Activated naive CD8-positive, alpha-beta T cell treated with anti-CD3 and anti-CD28 coated beads, Interleukin-2, amount 50 U/mL, for 16 hours (primary cell): Measurements from ENCODE around the gene HOXA7.

Experiments
- DNase-seq: peaks from one replicate; pipeline ENCODE4 v3.0.0-alpha.2; 2020; ENCODE audit warnings: low read depth, low spot score

Gene HOXA7

DNA sequence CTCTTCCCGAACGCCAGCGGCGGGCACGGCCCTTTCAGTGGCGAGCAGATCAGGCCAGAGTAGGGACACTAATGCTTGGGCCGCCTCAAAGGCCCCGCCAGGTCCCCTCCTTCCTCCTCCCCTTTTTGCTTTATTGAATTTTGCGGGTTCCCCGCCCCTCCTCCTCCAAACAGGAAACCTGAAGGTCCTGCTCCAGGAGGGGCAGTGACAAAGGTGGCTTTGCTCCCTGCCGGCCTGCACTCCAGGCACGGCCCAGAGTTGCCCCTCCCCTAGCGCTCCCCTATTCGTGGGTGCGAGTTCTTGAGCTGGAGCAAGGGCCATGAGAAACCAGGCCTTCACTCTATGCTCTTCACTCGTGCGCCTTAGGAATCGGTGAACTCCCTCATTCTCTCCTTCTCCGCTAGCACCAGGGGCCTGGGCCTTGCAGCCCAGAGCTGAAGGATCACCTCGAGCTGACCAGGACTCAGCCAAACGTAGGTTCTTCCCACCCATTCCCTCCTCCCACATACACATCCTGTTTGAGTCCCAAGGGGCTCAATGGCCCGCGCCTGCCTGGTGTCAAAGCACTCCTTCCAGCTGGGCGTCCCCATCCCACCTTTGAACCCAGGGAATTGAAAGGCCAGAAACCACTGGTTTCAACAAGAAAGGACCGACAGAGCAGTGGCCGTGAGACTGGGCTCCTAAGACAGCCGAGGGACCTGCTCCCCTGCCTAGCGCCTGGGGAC lies 8.3 kb downstream of the HOXA7 start:
- no peak for DNase-seq

DNA sequence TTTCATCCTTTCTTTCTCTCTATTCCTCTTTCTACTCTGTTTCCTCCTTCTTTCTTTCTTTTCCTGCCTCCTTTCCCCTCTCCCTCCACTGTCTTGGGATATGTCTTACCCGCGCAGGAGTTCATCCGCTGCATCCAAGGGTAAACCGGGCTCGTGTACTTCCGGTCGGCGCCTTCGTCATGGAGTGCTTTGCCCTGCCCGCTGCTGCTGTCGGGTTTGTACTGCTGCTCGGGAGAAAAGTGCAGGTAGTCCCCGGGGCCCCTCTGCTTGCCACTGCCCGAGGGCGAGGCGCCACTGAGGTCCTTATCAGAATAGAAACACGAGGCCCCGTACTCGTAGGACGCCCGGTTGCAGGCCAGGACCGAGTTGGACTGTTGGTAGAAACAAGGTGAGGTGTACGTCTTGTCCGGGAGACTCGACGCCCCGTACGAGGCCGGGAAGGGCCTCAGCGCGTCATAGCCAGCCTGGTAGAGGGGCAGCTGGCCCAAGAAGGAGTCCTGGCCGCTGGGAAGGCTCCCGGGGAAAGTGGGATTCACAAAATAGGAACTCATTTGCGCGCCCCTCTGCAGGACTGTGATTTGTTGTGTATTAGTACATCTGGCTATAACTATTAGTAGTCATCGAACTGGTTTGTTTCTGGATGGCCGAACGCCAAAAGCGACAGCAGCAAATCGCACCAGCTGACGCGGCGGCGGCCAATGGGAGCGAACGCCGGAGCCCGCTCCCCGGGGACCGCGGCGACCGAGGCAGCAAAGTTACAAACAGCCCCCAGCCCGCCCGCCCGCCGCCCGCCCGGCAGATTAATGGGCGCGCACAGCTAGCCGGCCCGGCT lies 9.1 kb downstream of the HOXA7 start, which contains the start of gene HOXA6:
Gene HOXA6, minus strand, starts transcription at position 576 of the 832 bp plus-strand sequence. Its CDS starts 25 bp downstream, at position 551.
- DNase-seq, result no peak

DNA sequence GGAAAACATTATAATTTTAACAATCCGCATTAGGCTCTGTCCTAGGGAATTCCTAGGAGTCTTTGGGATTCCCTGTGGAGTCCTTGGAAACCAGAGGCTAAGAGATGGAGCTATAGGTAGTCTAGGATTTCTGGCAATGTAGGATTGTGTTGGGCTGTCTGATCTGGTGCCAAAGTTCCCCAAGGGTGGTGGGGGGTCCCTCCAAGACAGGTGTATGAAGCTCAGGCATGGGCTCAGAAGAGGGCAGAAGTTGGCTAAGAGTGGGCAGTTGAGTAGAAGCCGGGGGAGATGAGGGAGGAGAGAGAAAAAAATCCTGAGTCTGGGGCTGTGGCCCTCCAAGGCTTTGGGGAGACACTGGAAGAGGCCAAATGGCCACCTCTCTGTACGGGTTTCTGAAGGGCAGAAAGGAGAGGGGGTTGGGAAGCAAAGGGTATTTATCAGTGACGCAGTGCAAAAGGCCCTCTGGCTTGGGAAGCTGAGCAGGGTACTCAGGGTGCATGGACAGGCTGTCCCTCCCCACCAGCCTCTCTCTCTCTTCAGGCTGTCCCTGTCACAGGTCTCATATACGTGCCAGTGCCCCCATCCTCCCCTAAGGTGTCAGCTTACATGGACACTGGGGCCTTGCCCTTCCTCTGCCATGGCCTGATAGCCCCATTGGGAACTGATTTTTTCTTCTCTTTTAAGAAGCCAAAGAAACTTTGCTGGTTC lies 9.8 kb downstream of the HOXA7 start:
- DNase-seq, result no peak

DNA sequence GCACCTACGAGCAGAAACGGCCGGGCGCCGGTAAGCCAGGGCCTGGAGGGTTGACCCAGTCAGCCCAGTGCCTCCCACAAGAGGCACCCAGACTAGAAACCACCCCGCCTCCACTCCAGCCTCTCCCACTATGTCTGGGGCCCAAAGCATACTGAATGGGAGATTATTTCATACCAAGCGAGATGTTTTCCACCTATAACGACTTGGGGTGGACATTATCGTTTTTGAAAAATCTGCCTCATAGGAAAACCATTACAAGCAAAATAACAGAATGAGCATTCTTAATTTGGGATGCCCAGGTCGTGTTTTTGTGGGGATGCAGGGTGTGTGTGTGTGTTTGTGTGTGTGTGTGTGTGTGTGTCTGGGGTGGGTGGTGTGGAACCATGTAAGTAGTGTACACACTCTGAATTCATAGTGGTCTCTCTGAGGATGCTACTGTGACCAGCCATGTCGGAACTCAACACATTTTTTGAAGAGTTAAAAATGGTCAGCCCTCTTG lies 10.5 kb downstream of the HOXA7 start:
- DNase-seq, result no peak

DNA sequence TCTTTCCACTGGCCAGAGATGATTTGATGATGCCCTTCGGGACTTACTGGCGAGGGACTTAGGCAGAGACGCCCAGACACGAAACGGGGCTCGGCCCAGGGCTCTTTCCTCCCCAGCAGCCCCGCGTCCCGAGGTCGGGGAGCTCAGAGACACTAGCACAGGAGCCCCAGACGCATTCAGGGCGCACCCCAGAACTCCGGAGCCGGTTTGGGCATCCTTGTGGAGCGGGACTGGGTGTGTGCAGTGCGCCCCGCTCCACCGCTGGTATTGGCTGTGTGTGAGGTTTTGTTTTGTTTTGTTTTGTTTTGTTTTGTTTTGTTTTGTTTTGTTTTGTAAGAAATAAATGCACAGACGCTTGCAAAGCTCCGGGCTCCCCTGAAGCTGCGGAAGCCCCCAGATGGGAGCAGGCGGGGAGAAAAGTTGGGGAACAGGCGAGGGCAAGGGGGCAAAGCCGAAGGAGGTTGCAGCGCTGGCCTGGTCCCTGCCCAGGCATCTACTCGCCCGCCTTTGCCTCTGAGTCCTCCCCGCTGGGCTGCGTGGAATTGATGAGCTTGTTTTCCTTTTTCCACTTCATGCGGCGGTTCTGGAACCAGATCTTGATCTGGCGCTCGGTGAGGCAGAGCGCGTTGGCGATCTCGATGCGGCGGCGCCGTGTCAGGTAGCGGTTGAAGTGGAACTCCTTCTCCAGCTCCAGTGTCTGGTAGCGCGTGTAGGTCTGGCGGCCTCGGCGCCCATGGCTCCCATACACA lies 11.1 kb downstream of the HOXA7 start:
- DNase-seq, result no peak

DNA sequence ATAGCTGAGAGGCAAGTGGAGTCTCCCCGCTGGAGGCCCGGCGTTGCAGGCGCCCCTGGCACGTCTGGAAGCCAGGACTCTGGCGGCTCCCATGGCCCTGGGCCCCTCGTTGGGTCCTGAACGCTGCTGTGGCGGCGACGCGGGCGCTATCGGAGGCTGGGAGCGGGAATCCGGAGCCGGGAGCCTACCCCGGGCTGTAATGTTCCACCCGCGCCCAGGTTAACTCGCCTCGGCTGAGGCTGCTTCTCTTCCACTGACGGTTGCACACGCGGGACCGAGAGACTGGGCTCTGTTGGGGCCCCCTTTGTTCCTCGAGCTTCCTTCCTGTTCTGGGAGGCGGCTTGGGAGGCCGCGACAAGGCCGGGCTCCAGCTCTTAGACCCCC lies 11.7 kb downstream of the HOXA7 start:
- no peak for DNase-seq

DNA sequence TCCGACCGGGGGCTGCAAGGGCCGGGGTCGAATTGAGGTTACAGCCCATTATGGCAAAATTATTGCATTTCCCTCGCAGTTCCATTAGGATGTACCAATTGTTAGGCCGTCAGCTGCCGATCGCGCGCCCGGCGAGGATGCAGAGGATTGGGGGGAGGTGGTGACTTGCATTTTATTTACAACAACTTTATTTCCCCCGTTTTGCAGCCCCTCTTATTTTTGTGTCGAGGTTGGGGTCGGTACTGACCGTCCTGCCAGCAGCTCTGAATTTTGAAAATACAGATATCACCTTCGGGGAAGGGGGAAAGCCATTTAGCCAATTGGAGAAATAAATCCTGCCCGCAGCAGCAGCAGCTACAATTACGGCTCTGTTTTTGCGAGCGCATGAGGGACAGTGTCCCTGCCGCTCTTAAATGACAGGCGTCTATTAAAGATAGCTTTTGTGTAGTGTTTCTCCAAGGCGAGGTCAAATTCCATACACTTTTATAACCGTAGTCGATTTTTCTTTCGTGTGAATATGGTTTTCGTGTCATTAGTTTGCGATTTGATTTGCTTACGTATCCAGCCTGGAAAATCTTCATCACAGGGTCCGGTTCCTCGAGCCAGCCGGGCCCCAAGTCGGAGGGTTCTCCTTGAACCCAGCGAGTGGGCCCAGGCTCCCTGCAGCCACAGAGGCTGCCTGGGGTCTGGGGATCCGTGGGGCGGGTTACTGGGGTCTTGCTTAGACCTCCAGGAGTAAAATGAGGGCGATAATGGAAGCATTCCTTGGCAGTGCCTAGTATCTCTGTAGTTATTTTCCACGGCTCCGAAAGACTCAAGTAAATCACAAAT lies 12.3 kb downstream of the HOXA7 start:
- no peak for DNase-seq

DNA sequence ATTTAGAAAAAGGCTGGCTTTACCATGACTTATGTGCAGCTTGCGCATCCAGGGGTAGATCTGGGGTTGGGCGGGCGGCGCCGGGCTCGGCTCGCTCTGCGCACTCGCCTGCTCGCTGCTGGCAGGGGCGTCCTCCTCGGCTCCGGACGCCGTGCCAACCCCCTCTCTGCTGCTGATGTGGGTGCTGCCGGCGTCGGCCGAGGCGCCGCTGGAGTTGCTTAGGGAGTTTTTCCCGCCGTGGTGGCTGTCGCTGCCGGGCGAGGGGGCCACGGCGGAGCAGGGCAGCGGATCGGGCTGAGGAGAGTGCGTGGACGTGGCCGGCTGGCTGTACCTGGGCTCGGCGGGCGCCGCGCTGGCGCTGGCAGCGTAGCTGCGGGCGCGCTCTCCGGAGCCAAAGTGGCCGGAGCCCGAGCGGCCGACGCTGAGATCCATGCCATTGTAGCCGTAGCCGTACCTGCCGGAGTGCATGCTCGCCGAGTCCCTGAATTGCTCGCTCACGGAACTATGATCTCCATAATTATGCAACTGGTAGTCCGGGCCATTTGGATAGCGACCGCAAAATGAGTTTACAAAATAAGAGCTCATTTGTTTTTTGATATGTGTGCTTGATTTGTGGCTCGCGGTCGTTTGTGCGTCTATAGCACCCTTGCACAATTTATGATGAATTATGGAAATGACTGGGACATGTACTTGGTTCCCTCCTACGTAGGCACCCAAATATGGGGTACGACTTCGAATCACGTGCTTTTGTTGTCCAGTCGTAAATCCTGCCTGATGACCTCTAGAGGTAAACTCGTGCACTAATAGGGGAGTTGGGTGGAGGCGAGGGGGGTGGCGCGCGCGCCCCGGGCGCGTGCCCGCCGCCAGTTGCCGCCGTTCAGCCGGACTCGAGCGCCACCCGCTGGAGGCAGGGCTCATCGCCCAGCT lies 13.2 kb downstream of the HOXA7 start, which contains the start of gene HOXA5:
Gene HOXA5, minus strand, starts transcription at position 659 of the 927 bp plus-strand sequence. Its CDS starts 74 bp downstream, at position 585.
- no peak for DNase-seq

DNA sequence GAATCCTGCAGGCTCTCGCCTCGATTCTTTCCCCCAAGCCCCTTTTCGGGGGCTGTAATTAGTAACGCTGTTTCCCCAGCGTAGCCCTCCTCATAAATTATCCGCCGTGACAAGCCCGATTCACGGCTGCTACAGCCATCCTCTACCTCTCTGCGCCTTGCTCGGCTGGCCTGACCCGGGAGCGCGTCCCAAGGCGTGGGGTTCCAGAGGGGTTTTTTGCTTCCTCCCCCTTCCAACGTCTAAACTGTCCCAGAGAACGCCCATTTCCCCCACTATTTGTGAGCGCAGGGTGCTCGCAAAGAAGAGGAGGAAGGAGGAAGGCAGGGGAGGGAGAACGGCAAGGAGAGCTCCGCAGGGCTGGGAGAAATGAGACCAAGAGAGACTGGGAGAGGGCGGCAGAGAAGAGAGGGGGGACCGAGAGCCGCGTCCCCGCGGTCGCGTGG lies 13.9 kb downstream of the HOXA7 start:
- DNase-seq, result no peak

DNA sequence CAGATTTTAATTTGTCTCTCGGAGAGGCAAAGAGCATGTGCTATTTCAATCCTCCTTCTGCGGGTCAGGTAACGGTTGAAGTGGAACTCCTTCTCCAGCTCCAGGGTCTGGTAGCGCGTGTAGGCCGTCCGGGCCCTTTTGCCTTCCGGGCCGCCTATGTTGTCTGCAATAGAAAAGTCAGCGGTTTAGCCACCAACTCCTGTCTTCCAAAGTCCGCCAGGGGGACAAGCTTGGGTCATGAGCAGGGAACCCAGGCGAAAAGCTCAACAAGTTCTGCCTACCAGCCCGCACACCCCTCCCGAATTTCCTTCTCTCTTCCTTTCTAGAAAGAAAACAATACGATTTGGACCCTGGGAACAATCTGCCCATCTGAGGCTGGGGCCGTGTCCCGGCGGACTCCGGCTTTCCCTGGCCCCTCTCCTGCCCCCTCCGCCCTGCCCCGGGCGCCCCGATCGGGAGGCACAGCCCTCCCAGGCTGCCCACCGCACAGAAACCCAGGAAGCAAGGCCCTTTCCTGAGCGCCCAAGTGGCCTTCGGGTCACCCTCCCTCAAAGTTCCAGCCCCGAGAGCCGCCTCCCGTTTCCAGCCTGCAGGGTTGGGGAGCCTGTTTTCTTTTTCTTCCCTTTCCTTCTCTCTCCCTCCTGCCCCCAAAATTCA lies 14.4 kb downstream of the HOXA7 start:
- no peak for DNase-seq

DNA sequence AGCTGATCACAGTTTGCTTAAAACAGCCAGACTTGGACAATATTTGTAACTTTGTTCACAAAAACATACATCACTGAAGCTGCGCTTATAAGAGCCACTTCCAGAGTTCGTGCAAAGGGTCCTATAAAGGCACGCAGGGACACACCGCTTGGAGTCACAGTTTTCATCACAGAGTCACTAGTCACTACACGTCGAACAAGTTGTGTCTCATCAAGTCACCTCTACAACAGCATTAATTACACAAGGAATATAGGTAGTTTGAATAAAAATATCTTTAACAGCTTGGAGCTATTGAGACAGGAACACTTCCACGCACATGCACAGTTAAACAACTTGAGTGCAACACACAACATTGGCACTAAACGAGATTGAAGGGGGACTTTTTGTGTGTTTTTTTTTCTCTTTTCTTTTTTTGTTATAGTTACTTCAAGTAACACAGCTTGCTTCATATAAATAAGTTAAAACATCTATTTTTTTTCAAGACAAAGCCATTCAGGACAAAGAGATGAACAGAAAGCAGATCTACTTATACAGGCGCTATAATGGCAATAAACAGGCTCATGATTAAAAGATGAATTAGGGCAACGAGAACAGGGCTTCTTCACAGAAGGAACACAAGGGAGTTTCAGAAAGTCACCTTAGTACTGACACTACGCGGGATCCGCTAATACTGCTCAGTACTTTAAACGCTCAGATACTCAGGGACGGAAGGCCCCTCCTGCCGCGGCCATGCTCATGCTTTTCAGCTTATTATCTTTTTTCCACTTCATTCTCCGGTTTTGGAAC lies 15.1 kb downstream of the HOXA7 start:
- no peak for DNase-seq

DNA sequence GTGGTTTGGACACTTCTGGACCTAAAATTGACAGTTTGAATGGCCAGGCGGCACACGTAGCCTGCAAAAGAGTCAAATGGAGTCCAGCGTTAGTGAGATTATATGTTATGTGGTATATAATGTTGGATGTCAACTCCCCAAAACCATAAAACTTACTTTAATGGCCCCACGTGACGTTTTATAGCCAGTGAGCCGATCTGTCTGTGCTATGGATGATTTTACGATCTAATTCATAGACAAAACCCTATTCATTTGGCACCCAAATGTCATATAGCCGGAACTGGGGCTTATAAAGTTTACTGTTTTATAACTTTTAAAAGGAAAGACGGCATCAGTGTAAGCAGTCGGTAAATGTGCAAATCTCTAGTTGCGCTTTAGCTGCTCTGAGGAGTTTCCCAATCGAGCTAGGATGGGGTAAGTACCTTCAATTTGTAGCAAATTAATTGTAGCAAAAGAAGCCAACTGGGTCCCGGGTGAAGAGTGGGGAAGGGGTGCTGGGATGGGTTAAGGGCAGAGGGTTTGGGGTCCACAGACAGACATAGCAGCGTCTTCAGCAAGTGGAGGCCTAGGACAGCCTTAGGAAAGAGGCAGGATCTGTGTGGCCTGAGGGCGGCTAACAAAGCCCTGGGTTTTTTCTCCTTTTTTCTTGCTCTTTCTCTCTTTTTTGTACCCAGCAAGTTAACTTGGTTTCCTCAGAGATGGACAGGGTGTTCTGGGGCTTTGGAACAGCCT lies 16.2 kb downstream of the HOXA7 start:
- DNase-seq, result no peak

DNA sequence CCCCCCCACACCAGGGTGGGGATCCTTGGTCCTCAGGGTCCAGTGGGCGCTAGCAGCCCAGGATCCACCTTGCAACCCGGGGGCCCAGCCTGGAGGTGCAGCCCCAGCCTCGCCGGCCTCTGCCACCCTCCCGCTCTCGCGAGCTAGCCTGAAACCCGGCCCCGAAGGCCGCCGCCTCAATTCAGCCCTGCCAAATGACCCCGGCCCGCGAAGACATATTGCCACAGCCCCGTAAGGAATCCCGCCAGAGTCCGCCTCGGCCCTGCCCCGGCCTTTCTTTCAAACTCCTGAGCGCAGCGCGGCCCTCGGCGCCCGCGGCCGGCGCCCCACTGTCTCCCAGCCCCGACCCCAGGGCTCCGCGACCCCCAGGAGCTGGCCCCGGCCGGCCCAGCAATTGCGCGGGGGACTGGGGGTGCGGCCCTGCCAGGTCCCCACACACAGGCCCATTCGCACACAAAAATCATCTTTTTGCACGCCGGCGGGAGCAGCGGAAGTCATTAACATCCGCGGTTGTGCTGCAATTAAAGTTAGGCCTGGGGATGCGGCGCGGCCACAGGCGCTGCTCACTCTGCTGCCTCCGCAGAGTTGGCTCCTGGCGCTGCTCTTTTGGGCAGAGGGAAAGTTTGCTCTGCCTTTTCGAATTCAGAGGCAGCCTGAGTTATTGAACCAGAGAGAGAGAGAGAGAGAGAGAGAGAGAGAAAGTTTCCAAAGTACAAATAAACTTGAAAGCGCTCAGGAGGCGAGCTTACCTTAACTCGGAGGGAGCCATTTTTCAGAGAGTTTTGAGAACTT lies 16.9 kb downstream of the HOXA7 start:
- DNase-seq, result no peak

DNA sequence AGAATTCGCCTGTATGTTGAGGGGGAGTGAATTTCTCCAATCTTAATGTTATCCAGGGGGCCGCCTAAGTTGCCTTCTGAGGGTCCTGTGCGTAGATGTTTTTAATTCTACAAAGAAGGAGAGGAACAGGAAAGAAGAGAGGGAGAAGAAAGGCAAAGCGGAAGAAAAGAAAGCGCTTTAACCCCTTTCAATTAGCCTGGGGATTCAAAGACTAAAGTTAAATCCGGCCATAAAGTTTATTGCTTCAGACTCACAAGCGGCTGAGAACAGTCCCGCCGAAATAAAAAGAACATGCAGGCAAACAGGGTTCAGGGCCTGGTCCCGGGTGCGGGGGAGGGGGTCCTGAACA lies 17.5 kb downstream of the HOXA7 start:
- DNase-seq, result no peak

DNA sequence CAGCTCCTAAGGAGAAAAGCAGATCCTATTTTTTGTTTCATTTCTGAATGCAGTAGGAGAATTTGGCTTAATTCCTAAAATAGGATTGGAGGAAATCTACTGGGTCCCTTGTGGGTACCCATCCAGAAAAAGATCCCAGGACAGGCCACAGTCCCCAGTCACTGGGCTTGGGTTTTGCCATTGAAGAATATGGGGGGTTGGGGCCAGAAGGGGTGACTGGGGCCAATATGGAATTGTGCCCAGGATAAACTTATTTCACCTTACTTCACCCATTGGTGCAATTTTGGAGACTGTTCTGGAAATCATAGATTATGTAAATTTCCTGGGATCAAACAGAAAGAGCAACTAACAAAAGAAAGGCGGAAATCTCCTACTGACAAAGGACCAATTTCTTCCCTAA lies 18.0 kb downstream of the HOXA7 start:
- DNase-seq, result no peak

DNA sequence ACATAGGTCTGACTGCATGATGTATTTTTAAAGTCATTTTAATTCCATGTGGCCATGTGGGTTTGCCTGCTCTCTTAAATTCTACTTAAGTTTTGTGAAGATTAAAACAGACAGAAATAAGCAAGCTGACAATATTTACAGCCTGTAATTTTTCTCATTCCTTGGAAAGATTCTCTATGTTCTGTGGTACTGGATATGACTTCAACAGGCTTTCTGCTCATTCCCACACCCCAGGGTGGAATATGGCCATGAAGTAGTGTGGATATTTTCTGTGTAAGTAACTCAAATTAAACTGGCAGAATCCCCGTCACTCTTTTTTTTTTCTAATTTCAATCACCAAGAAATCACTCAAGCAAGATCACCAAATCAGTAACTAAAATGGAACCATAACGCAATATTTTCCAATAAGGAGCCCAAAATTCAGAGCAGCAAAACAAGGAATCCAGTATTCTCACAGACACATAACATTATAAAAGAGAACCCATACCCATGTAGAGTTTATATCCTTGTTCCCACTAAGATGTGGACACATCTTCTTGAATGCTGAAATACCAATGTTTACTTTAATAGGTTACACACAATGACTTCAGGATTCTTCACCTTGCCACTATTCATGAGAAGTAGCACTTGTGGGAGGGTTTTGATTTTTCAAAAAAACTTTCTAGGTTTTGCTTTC lies 18.7 kb downstream of the HOXA7 start:
- DNase-seq, result no peak
